ENCODE results near the gene LAMB1. TPM values are rescaled to one million over a fixed set of nuclear protein-coding genes. Genes with fewer than 3 reads are reported as not detected.

LAMB1 gene
- total RNA-seq, 4 donors from 2014 or later = 76.7 to 216 (median 84.6) TPM

DNA sequence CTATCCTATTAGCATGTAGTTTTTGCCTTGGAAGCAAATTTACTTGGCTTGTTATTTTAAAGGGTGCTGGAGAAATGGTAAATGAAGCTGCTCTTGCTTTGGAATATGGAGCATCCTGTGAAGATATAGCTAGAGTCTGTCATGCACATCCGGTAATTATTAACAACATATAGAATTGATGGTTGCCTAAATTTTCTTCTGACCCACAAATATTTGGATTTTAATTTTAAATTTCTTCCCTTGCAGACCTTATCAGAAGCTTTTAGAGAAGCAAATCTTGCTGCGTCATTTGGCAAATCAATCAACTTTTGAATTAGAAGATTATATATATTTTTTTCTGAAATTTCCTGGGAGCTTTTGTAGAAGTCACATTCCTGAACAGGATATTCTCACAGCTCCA is 84.0 kb downstream of the LAMB1 start:
- Histone ChIP-seq H3K4me3 (no peak overlapping the region), H3K4me1 (no peaks in the 10 kb centered on the region), H3K36me3 (peaks cover 73% of the 10 kb centered on the region), H3K27ac (no peak overlapping the region), H3K9me3 (no peaks in the 10 kb centered on the region), H3K27me3 (no peaks in the 10 kb centered on the region)
- no peak for DNase-seq (ENCODE audit: low spot score in 2 of 2)
- TF ChIP-seq POLR2AphosphoS5 (IDR thresholded peaks at IDR 0.05) (no peak), EP300 (IDR thresholded peaks at IDR 0.05) (no peak), POLR2A (IDR thresholded peaks at IDR 0.05) (no peak)
- TF ChIP-seq, protein P1, sequence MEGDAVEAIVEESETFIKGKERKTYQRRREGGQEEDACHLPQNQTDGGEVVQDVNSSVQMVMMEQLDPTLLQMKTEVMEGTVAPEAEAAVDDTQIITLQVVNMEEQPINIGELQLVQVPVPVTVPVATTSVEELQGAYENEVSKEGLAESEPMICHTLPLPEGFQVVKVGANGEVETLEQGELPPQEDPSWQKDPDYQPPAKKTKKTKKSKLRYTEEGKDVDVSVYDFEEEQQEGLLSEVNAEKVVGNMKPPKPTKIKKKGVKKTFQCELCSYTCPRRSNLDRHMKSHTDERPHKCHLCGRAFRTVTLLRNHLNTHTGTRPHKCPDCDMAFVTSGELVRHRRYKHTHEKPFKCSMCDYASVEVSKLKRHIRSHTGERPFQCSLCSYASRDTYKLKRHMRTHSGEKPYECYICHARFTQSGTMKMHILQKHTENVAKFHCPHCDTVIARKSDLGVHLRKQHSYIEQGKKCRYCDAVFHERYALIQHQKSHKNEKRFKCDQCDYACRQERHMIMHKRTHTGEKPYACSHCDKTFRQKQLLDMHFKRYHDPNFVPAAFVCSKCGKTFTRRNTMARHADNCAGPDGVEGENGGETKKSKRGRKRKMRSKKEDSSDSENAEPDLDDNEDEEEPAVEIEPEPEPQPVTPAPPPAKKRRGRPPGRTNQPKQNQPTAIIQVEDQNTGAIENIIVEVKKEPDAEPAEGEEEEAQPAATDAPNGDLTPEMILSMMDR (IDR thresholded peaks at IDR 0.05) = no peak
- WGBS = 96% methylated on average over 2 of the region's 2 CpGs

- Histone ChIP-seq H3K9me3 (no peaks in the 10 kb centered on the region), H3K36me3 (peaks cover 66% of the 10 kb centered on the region), H3K4me3 (no peak overlapping the region), H3K27ac (no peak overlapping the region), H3K27me3 (no peaks in the 10 kb centered on the region), H3K4me1 (no peaks in the 10 kb centered on the region)
- WGBS = 72% methylated on average over 3 of the region's 3 CpGs
- DNase-seq (ENCODE audit: low spot score in 2 of 2) = no peak
- no peak for TF ChIP-seq POLR2A (IDR thresholded peaks at IDR 0.05)
- no peak for TF ChIP-seq POLR2AphosphoS5 (IDR thresholded peaks at IDR 0.05)
- no peak for TF ChIP-seq EP300 (IDR thresholded peaks at IDR 0.05)
- TF ChIP-seq, protein P1 (IDR thresholded peaks at IDR 0.05) = no peak
Measured at GRCh38 chr7:107917763-107918651, 85.0 kb downstream of the LAMB1 start.

DNA sequence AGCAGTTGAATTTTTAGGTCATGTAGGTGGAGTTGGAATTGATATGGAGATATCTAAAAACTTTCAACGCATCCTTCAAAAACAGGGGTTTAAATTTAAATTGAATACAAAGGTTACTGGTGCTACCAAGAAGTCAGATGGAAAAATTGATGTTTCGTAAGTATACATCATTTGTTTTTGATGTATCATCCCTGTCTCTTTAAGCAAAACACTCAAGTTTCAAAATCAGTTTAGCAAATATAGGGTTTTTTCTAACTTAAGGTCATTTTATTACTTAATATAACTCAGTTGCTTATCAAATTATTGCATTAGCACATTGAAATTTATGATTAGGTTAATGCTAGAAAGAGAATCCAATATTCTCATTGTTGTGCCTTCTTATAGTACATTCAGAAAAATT is 87.4 kb downstream of the LAMB1 start:
- H3K27ac ChIP-seq = no peak overlapping the region
- H3K27me3 ChIP-seq = no peaks in the 10 kb centered on the region
- H3K9me3 ChIP-seq = no peaks in the 10 kb centered on the region
- no peaks in the 10 kb centered on the region for H3K4me1 ChIP-seq
- H3K36me3 ChIP-seq = peaks cover 54% of the 10 kb centered on the region
- no peak overlapping the region for H3K4me3 ChIP-seq
- TF ChIP-seq POLR2A (IDR thresholded peaks at IDR 0.05) (no peak), EP300 (IDR thresholded peaks at IDR 0.05) (no peak), POLR2AphosphoS5 (IDR thresholded peaks at IDR 0.05) (no peak)
- TF ChIP-seq, protein P1 (IDR thresholded peaks at IDR 0.05) = no peak
- no peak for DNase-seq (ENCODE audit: low spot score in 2 of 2)
- 93% methylated on average over 2 of the region's 2 CpGs for WGBS

GRCh38 chr7:107914831-107915230 is 88.1 kb downstream of the LAMB1 start:
- no peaks in the 10 kb centered on the region for H3K27me3 ChIP-seq
- no peak for DNase-seq (ENCODE audit: low spot score in 2 of 2)
- no peak overlapping the region for H3K4me3 ChIP-seq
- H3K4me1 ChIP-seq = no peaks in the 10 kb centered on the region
- no peaks in the 10 kb centered on the region for H3K9me3 ChIP-seq
- 55% methylated on average over 1 of the region's 1 CpG for WGBS
- peaks cover 61% of the 10 kb centered on the region for H3K36me3 ChIP-seq
- H3K27ac ChIP-seq = no peak overlapping the region
- TF ChIP-seq EP300 (IDR thresholded peaks at IDR 0.05) = no peak
- TF ChIP-seq POLR2A (IDR thresholded peaks at IDR 0.05) = no peak
- TF ChIP-seq POLR2AphosphoS5 (IDR thresholded peaks at IDR 0.05) = no peak
- TF ChIP-seq, protein P1 (IDR thresholded peaks at IDR 0.05) = no peak

- Histone ChIP-seq H3K9me3 (no peaks in the 10 kb centered on the region), H3K27ac (no peak overlapping the region), H3K4me3 (no peak overlapping the region), H3K36me3 (peaks cover 61% of the 10 kb centered on the region), H3K4me1 (no peaks in the 10 kb centered on the region), H3K27me3 (no peaks in the 10 kb centered on the region)
- TF ChIP-seq, protein P1 (IDR thresholded peaks at IDR 0.05) = no peak
- TF ChIP-seq POLR2A (IDR thresholded peaks at IDR 0.05) (no peak), EP300 (IDR thresholded peaks at IDR 0.05) (no peak), POLR2AphosphoS5 (IDR thresholded peaks at IDR 0.05) (no peak)
- 91% methylated on average over 2 of the region's 2 CpGs for WGBS
- no peak for DNase-seq (ENCODE audit: low spot score in 2 of 2)
Measured at GRCh38 chr7:107913851-107914250, 89.1 kb downstream of the LAMB1 start.

All from suprapubic skin (tissue), 4 donors.